GM11168 (cell line): ENCODE results near the gene PFKL.

Source experiments
- in situ Hi-C: fragments of 300-500 bp; cut with MboI; formaldehyde crosslinking; loops from one replicate; pipeline ENCODE4 v1.12.0; 2022; ENCODE audit warnings: low sequenced_read_pairs; ENCODE audit not compliant: unreplicated experiment

PFKL gene

GRCh38 chr21:44370786-44371410, 71.0 kb downstream of the PFKL start:
- in situ Hi-C loops: no loop called here

- in situ Hi-C loops: no loop called here
These were observed 71.7 kb downstream of the PFKL start for GRCh38 chr21:44371596-44371995.

- in situ Hi-C loops: no loop called here
These were observed 72.8 kb downstream of the PFKL start for GRCh38 chr21:44372616-44373015.

GRCh38 chr21:44374601-44375280, 74.9 kb downstream of the PFKL start:
- in situ Hi-C loops: no loop called here

- in situ Hi-C loops: no loop called here
These were observed 75.4 kb downstream of the PFKL start for GRCh38 chr21:44375281-44375651.

GRCh38 chr21:44375761-44376241, 75.9 kb downstream of the PFKL start:
- in situ Hi-C loops: no loop called here

GRCh38 chr21:44376606-44377005, 76.8 kb downstream of the PFKL start:
- in situ Hi-C loops: no loop called here
